Bronchial epithelial cell (primary cell): ENCODE data around the gene RBFA. TPM values are rescaled to one million over a fixed set of nuclear protein-coding genes. Genes with fewer than 3 reads are reported as not detected.

Experiments
- DNase-seq: peaks from one replicate; pipeline ENCODE4 v3.0.0-alpha.2; 2010; ENCODE audit warnings: low read depth
- FAIRE-seq: peaks from 2 replicates; lab custom pipeline; 2011; peaks lifted over from hg19 to GRCh38; lab: Jason Lieb, UNC
- H3K27me3 ChIP-seq: 2 replicates; pipeline ENCODE4 v1.5.1; 2011; ENCODE audit warnings: low read length; ENCODE audit not compliant: control insufficient read depth, insufficient read depth
- H3K36me3 ChIP-seq: 2 replicates; pipeline ENCODE4 v1.5.1; 2011; ENCODE audit warnings: low read length; ENCODE audit not compliant: control insufficient read depth, insufficient read depth
- H3K4me3 ChIP-seq: 2 replicates; pipeline ENCODE4 v1.5.1; 2011; ENCODE audit warnings: mild to moderate bottlenecking, low read depth, low read length, control low read depth
- total RNA-seq: library from RNA; depleted of rRNA; stranded (reverse); fragments of >200 nt; gene quantifications from 2 replicates; pipeline ENCODE4 v1.2.1, GENCODE V29; 2014
- TF ChIP-seq, protein P1 (sequence below): IDR thresholded peaks from 2 replicates; pipeline ENCODE4 v1.5.1; 2011; ENCODE audit warnings: mild to moderate bottlenecking, moderate library complexity, low read length, control low read depth, inconsistent platforms; ENCODE audit not compliant: insufficient read depth, severe bottlenecking

Gene RBFA
- total RNA-seq, 1 donor from 2014 or later = 43.2 TPM

DNA sequence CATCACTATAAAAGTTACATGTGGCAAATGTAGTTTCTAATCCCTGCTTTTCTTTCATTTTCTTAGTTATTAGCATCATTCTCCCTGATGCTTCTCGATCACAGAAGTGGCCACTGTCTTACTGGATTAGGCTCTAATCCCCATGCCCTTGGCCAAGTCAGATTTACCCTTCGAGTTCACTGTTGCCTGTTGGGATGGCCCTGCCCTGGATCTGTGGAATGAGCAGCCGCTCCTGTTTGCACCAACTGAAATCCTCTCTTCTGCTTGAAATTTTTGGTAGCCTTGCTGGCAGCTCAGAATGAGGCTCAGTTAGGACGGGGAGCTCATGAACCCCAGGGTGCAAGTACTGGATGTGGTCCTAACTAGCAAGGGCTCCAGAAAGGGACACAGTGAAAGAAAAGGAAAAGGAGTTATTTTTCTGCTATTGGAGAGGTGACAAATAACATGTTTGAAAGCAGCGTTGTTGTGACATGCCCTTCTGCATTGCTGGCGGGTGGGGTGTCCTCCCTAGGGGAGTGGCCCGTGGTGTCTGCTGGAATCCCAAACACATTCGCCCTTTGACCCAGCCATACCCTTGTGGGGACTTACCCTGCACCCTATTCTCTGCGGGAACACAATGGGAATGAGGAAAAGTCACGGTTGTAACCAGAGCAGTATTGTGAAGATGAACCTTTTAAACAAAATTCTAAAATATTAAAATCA lies 34.5 kb downstream of the RBFA start:
- Histone ChIP-seq H3K36me3 (no peaks in the 10 kb centered on the region), H3K4me3 (no peak overlapping the region), H3K27me3 (no peaks in the 10 kb centered on the region)
- DNase-seq (peak; percentile 8), FAIRE-seq (no peak)
- TF ChIP-seq, protein P1, sequence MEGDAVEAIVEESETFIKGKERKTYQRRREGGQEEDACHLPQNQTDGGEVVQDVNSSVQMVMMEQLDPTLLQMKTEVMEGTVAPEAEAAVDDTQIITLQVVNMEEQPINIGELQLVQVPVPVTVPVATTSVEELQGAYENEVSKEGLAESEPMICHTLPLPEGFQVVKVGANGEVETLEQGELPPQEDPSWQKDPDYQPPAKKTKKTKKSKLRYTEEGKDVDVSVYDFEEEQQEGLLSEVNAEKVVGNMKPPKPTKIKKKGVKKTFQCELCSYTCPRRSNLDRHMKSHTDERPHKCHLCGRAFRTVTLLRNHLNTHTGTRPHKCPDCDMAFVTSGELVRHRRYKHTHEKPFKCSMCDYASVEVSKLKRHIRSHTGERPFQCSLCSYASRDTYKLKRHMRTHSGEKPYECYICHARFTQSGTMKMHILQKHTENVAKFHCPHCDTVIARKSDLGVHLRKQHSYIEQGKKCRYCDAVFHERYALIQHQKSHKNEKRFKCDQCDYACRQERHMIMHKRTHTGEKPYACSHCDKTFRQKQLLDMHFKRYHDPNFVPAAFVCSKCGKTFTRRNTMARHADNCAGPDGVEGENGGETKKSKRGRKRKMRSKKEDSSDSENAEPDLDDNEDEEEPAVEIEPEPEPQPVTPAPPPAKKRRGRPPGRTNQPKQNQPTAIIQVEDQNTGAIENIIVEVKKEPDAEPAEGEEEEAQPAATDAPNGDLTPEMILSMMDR = no peak

DNA sequence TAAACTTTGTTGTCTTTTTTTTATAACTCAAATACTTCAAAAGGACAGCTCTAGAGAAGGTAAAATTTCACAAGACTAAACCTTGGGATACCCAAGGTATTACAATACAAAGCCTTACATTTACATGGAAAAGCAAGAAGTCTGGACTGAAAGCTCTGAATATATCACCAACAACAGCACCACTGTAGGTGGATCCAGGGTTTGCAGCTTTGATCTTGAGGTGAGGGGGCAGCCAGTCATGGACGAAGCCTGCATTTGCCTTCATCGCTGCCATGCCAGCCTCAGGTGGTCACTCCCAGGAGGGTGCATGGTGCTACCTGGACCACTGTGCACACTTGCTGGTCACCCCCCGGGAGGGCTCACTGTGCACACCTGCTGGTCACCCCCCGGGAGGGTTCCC lies 36.6 kb downstream of the RBFA start:
- Histone ChIP-seq H3K27me3 (no peaks in the 10 kb centered on the region), H3K4me3 (no peak overlapping the region), H3K36me3 (no peaks in the 10 kb centered on the region)
- FAIRE-seq = no peak
- TF ChIP-seq, protein P1 = no peak
- DNase-seq = no peak

DNA sequence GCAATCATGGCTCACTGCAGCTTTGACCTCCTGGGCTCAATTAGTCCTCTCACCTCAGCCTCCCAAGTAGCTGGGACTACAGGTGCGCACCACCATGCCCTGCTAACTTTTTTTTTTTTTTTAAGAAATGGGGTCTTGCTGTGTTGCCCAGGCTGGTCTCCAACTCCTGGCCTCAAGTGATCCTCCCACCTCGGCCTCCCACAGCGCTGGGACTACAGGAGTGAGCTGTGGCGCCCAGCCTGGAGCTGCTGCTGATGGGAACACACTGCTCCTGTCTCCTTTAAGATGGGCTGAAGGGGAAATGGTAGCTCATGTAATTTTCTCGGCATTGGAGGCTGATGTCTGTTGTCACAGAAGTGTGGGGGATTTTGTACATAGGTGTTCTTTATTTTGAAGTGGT lies 39.9 kb downstream of the RBFA start:
- TF ChIP-seq, protein P1 = no peak
- DNase-seq = no peak
- no peak overlapping the region for H3K4me3 ChIP-seq
- H3K27me3 ChIP-seq = no peaks in the 10 kb centered on the region
- H3K36me3 ChIP-seq = no peaks in the 10 kb centered on the region
- FAIRE-seq = no peak

- H3K4me3 ChIP-seq = no peak overlapping the region
- peak; percentile 72 for FAIRE-seq
- no peaks in the 10 kb centered on the region for H3K27me3 ChIP-seq
- TF ChIP-seq, protein P1 = no peak
- DNase-seq = no peak
- no peaks in the 10 kb centered on the region for H3K36me3 ChIP-seq
These were observed 40.5 kb downstream of the RBFA start for GRCh38 chr18:80074697-80075096.

DNA sequence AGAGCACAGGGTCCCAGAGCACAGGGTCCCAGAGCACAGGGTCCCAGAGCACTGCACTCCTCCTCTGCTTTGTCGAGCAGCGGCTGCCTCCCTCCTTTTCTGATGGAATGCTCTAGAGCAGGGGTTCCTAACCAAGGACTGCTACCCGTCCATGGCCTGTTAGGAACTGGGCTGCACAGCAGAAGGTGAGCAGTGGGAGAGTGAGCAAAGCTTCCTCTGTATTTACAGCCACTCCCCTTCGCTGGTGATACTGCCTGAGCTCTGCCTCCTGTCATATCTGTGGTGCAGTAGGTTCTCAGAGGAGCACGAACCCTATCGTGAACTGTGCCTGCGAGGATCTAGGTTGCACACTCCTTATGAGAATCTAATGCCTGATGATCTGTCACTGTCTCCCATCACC lies 41.7 kb downstream of the RBFA start:
- Histone ChIP-seq H3K36me3 (no peaks in the 10 kb centered on the region), H3K4me3 (no peak overlapping the region), H3K27me3 (no peaks in the 10 kb centered on the region)
- DNase-seq = no peak
- TF ChIP-seq, protein P1 = no peak
- no peak for FAIRE-seq

DNA sequence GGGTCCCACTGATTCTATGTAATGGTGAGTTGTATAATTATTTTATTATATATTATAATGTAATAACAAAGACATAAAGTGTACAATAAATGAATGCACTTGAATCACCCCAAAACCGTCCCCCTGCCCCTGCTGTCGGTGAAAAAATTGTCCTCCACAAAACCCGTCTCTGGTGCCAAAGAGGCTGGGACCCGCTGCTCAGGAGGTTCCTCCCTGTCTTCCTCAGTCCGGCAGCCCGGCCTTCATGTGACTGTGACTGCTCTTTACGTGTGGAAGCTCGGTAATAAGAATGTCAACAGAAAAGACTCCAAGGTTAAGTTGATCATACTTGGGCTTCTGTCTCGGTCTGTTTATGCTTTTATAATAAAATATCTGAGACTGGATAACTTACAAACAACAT lies 42.1 kb downstream of the RBFA start:
- no peak for FAIRE-seq
- H3K27me3 ChIP-seq = no peaks in the 10 kb centered on the region
- H3K4me3 ChIP-seq = no peak overlapping the region
- DNase-seq = no peak
- TF ChIP-seq, protein P1 = no peak
- no peaks in the 10 kb centered on the region for H3K36me3 ChIP-seq
